ENCODE results near the gene TSPAN18.

DNA sequence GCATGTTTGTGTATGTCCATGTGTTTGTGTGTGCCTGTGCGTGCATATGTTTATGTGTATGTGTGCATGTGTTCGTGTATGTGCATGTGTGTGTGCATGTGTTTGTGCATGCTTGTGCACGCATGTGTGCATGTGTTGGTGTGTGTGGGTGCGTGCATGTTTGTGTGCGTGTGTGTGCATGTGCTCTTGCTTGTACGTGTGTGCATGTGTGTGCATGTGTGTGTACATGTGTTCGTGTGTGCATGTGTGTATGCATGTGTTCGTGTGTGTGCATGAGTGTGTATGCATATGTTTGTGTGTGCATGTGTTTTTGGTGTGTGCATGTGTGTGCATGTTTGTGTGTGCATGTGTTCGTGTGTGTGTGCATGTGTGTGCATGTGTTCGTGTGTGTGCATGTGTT is 63.4 kb downstream of the TSPAN18 start:
- TF ChIP-seq, protein P1, sequence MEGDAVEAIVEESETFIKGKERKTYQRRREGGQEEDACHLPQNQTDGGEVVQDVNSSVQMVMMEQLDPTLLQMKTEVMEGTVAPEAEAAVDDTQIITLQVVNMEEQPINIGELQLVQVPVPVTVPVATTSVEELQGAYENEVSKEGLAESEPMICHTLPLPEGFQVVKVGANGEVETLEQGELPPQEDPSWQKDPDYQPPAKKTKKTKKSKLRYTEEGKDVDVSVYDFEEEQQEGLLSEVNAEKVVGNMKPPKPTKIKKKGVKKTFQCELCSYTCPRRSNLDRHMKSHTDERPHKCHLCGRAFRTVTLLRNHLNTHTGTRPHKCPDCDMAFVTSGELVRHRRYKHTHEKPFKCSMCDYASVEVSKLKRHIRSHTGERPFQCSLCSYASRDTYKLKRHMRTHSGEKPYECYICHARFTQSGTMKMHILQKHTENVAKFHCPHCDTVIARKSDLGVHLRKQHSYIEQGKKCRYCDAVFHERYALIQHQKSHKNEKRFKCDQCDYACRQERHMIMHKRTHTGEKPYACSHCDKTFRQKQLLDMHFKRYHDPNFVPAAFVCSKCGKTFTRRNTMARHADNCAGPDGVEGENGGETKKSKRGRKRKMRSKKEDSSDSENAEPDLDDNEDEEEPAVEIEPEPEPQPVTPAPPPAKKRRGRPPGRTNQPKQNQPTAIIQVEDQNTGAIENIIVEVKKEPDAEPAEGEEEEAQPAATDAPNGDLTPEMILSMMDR (IDR thresholded peaks at IDR 0.05), result no peak
- TF ChIP-seq EP300 (IDR thresholded peaks at IDR 0.05) (no peak), POLR2A (IDR thresholded peaks at IDR 0.05) (no peak)

Data from tibial nerve (tissue), 4 donors.